Fibroblast of lung (primary cell): ENCODE measurements around the gene A3GALT2. TPM values are rescaled to one million over a fixed set of nuclear protein-coding genes. Genes with fewer than 3 reads are reported as not detected.

Source experiments
- DNase-seq, 2 donors: peaks; one replicate each; pipeline versions ENCODE4 v3.0.0 to v3.0.0-alpha.2; 2010; ENCODE audit warnings: low read depth in 2 of 2
- H2AFZ ChIP-seq: 2 replicates; pipeline ENCODE4 v1.5.1; 2012; ENCODE audit warnings: low read length, control low read depth, inconsistent platforms
- H3K27ac ChIP-seq: 2 replicates; pipeline ENCODE4 v1.5.1; 2011; ENCODE audit warnings: low read length, control low read depth; ENCODE audit not compliant: insufficient read depth
- H3K27me3 ChIP-seq: 2 replicates; pipeline ENCODE4 v1.5.1; 2011; ENCODE audit warnings: mild to moderate bottlenecking, low read length; ENCODE audit not compliant: control insufficient read depth, insufficient read depth
- H3K36me3 ChIP-seq: 2 replicates; pipeline ENCODE4 v1.5.1; 2011; ENCODE audit warnings: low read length; ENCODE audit not compliant: control insufficient read depth, insufficient read depth
- H3K4me1 ChIP-seq: 2 replicates; pipeline ENCODE4 v1.5.1; 2011; ENCODE audit warnings: low read length; ENCODE audit not compliant: control insufficient read depth, insufficient read depth; ENCODE audit errors: extremely low read depth
- H3K4me2 ChIP-seq: 2 replicates; pipeline ENCODE4 v1.5.1; 2011; ENCODE audit warnings: low read length, control low read depth; ENCODE audit not compliant: insufficient read depth; ENCODE audit errors: extremely low read depth
- H3K4me3 ChIP-seq, 4 experiments: fragments of 200-600 bp in 1 of 4; sonication (generic) in 1 of 4; replicated peaks in 1 of 4; 2 replicates each; pipeline ENCODE4 v1.5.1; 2011 to 2016; ENCODE audit warnings: low read length in 4 of 4, low read depth in 3 of 4, mild to moderate bottlenecking in 3 of 4, control low read depth in 2 of 4, inconsistent platforms in 1 of 4, mixed read lengths in 1 of 4; ENCODE audit not compliant: insufficient read depth in 1 of 4; ENCODE audit errors: control extremely low read depth in 1 of 4
- H3K79me2 ChIP-seq: 2 replicates; pipeline ENCODE4 v1.5.1; 2012; ENCODE audit warnings: mild to moderate bottlenecking, low read length, inconsistent platforms; ENCODE audit not compliant: control insufficient read depth, insufficient read depth
- H3K9ac ChIP-seq: 2 replicates; pipeline ENCODE4 v1.5.1; 2011; ENCODE audit warnings: mild to moderate bottlenecking, low read length, control low read depth; ENCODE audit not compliant: insufficient read depth
- H3K9me3 ChIP-seq: 2 replicates; pipeline ENCODE4 v1.5.1; 2012; ENCODE audit warnings: low read depth, low read length; ENCODE audit not compliant: control insufficient read depth, insufficient read depth
- H4K20me1 ChIP-seq: 2 replicates; pipeline ENCODE4 v1.5.1; 2011; ENCODE audit warnings: low read length; ENCODE audit not compliant: control insufficient read depth, insufficient read depth; ENCODE audit errors: extremely low read depth
- EZH2 ChIP-seq: IDR thresholded peaks from 2 replicates; pipeline ENCODE4 v1.5.1; 2012; ENCODE audit warnings: low read length, control low read depth, mild to moderate bottlenecking; ENCODE audit errors: missing control alignments
- polyA plus RNA-seq, 2 donors: library from polyadenylated mRNA; depleted of rRNA in 1 of 2; stranded (reverse) in 1 of 2; unstranded in 1 of 2; fragments of >200 nt; gene quantifications; 2 replicates each; pipeline ENCODE4 v1.2.1, GENCODE V29; 2011 to 2012; ENCODE audit warnings: missing spikeins in 1 of 2
- total RNA-seq: library from RNA; depleted of rRNA; stranded (reverse); fragments of >200 nt; gene quantifications from 2 replicates; pipeline ENCODE4 v1.2.1, GENCODE V29; 2014
- TF ChIP-seq, protein P1 (sequence below), 2 donors: IDR thresholded peaks in 1 of 2; conservative IDR thresholded peaks in 1 of 2; 1 replicate in 1 of 2; 2 replicates in 1 of 2; pipeline ENCODE4 v1.5.1; 2011 to 2012; ENCODE audit warnings: low read length in 2 of 2, control low read depth in 1 of 2, inconsistent platforms in 1 of 2, low read depth in 1 of 2, mild to moderate bottlenecking in 1 of 2

The A3GALT2 gene
- total and polyA plus RNA-seq, 2 donors (not counting 1 experiment from before 2014, with no cell fraction given), result not detected

DNA sequence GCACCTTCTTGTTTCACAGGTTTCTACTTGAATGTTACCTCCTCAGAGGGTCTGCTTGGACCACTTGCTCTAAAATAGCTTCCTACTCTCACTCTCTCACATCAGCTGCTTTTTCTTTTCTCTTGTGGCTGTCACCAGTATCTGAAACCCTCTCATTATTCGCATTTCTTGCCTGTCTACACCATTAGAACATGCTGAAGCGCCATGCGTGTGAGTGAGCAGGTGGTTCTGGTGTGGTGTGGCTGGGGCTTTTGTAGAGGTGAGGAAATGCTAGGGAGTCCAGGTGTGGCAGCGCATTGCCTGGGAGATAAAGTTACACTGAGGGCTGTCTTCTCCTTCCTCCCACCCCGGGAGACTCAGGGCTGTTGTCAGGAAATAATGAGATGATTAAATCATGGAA, 60.5 kb downstream of the A3GALT2 start:
- DNase-seq, result no peak

DNA sequence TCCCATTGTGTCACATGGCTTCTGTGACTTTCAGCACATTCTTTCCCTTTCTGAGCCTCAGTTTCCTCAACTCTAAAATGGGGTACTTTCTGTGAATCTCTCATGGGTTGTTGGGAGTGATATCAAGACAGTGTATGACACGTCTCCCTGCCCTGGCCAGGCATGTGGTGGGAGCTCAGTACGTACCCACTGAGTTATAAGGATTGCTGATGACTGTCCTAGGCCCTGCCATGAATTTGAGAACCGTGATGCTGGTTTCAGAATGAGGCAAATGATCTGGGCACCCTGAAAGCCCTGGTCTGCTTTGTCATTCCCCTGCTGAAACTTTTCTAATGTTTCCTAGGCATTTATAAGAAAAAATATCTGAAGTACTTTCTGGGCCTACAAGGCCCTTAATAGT, 61.0 kb downstream of the A3GALT2 start:
- Histone ChIP-seq H3K36me3 (no peaks in the 10 kb centered on the region), H4K20me1 (no peaks in the 10 kb centered on the region), H3K9ac (no peak overlapping the region), H3K4me3 (no peak overlapping the region), H3K4me2 (no peak overlapping the region), H3K9me3 (no peaks in the 10 kb centered on the region), H3K27me3 (no peaks in the 10 kb centered on the region), H3K79me2 (peaks cover 23% of the 10 kb centered on the region), H3K27ac (no peak overlapping the region), H2AFZ (no peak overlapping the region), H3K4me1 (peaks cover 5% of the 10 kb centered on the region)
- DNase-seq, result no peak
- TF ChIP-seq EZH2, result no peak
- TF ChIP-seq, protein P1, sequence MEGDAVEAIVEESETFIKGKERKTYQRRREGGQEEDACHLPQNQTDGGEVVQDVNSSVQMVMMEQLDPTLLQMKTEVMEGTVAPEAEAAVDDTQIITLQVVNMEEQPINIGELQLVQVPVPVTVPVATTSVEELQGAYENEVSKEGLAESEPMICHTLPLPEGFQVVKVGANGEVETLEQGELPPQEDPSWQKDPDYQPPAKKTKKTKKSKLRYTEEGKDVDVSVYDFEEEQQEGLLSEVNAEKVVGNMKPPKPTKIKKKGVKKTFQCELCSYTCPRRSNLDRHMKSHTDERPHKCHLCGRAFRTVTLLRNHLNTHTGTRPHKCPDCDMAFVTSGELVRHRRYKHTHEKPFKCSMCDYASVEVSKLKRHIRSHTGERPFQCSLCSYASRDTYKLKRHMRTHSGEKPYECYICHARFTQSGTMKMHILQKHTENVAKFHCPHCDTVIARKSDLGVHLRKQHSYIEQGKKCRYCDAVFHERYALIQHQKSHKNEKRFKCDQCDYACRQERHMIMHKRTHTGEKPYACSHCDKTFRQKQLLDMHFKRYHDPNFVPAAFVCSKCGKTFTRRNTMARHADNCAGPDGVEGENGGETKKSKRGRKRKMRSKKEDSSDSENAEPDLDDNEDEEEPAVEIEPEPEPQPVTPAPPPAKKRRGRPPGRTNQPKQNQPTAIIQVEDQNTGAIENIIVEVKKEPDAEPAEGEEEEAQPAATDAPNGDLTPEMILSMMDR (conservative IDR thresholded peaks at IDR 0.05 in 1 of 2, IDR thresholded peaks at IDR 0.05 in 1 of 2; ENCODE audit: low read depth in 1 of 2, low read length in 2 of 2), result no peak

More for the DNA sequence above, 60.5 kb downstream of the A3GALT2 start:
- Histone ChIP-seq H3K9me3 (no peaks in the 10 kb centered on the region), H3K79me2 (peaks cover 23% of the 10 kb centered on the region), H3K4me1 (peaks cover 5% of the 10 kb centered on the region), H3K27me3 (no peaks in the 10 kb centered on the region), H3K36me3 (no peaks in the 10 kb centered on the region), H2AFZ (no peak overlapping the region), H3K4me3 (no peak overlapping the region), H3K4me2 (no peak overlapping the region), H3K9ac (no peak overlapping the region), H4K20me1 (no peaks in the 10 kb centered on the region), H3K27ac (no peak overlapping the region)
- TF ChIP-seq, protein P1 (conservative IDR thresholded peaks at IDR 0.05 in 1 of 2, IDR thresholded peaks at IDR 0.05 in 1 of 2; ENCODE audit: low read depth in 1 of 2, low read length in 2 of 2), result no peak
- no peak for TF ChIP-seq EZH2

DNA sequence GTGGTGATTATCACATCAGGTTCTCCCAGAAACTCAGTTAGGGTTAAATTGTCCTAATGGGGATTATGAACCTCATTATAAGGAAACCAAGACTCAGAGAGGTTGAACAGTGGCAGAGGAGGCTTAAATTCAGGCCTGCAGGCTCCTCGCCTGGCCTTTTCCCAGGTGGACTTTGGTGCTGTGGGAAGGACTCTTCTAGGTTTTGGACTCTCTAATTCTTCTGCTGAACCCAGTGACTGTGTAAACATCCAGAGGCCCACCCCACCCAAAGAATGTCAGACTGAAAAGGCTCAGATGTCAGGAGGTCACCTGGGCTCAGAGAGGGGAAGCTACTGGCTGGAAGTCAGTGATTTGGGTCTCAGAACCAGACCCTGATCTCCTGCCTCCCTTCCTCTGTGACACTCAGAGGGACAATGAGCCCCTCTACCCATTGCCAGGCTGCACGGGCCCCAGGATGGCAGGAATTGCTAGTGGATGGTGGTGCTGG, 62.1 kb downstream of the A3GALT2 start:
- no peaks in the 10 kb centered on the region for H4K20me1 ChIP-seq
- no peak overlapping the region for H3K27ac ChIP-seq
- H3K9ac ChIP-seq, result no peak overlapping the region
- H3K4me3 ChIP-seq, result peak overlapping the region in 1 of 4 experiments; percentile 64
- no peak overlapping the region for H2AFZ ChIP-seq
- no peaks in the 10 kb centered on the region for H3K36me3 ChIP-seq
- no peaks in the 10 kb centered on the region for H3K27me3 ChIP-seq
- H3K4me1 ChIP-seq, result peaks cover 5% of the 10 kb centered on the region
- DNase-seq, result no peak
- no peaks in the 10 kb centered on the region for H3K9me3 ChIP-seq
- peaks cover 23% of the 10 kb centered on the region for H3K79me2 ChIP-seq
- no peak overlapping the region for H3K4me2 ChIP-seq
- TF ChIP-seq, protein P1 (conservative IDR thresholded peaks at IDR 0.05 in 1 of 2, IDR thresholded peaks at IDR 0.05 in 1 of 2; ENCODE audit: low read depth in 1 of 2, low read length in 2 of 2), result no peak
- no peak for TF ChIP-seq EZH2
